ENCODE data around the gene HAND2.

Gene HAND2

DNA sequence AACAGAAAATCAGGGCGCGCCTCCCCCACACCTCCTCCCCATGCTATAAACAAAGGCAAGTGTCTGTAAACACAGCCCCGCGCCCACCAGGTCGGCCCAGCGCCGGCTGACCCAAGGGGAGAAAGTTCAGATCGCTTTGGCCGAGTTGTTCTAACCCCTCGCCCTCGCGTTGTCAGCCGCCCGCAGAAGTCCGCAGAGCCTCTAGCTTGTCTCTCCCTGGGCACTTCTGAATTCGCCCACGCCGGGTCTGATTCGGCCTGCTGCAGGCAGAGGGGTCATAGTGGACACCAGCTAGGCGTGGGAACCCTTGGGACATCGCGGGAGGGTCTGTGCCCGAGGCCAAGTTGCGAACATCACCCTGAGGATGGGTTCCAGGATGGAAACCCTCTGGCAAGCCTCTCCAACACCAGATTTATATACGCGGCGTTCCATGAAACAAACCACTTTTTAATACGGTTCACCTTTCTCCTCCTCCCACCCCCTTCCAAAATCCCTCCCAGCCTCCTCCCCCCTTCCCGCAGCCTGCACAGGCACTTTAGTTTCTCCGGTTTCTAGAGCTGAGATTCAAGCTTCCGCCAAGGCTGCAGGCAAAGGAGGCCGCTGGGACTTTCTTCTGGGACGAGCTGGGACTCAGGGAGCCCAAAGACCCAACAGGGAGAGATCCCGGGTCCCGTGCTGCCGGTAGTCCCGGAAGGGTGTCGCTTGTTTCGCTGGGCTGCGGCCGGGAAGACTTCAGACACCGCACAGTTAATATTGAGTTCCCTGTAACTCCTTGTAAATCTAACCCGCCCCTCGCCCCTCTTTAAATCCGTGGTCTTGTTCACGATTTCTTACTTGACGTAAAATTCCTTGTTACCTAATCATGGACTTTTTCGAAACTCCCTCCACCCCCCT lies 4.7 kb downstream of the HAND2 start:
- no peak for DNase-seq (ENCODE audit: extremely low spot score)
- CTCF ChIA-PET, result no interaction called here
- TF ChIP-seq CTBP1 (IDR thresholded peaks at IDR 0.05; ENCODE audit: borderline replicate concordance) (no peak), SUZ12 (IDR thresholded peaks at IDR 0.05) (no peak), SP1 (IDR thresholded peaks at IDR 0.05) (no peak), L3MBTL2 (conservative IDR thresholded peaks at IDR 0.05) (no peak), ZNF384 (IDR thresholded peaks at IDR 0.05) (no peak), TARDBP (IDR thresholded peaks at IDR 0.05) (no peak), ARNT (IDR thresholded peaks at IDR 0.05) (no peak), FOXK2 (IDR thresholded peaks at IDR 0.05) (no peak)
- TF ChIP-seq, protein P1, sequence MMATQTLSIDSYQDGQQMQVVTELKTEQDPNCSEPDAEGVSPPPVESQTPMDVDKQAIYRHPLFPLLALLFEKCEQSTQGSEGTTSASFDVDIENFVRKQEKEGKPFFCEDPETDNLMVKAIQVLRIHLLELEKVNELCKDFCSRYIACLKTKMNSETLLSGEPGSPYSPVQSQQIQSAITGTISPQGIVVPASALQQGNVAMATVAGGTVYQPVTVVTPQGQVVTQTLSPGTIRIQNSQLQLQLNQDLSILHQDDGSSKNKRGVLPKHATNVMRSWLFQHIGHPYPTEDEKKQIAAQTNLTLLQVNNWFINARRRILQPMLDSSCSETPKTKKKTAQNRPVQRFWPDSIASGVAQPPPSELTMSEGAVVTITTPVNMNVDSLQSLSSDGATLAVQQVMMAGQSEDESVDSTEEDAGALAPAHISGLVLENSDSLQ (IDR thresholded peaks at IDR 0.05), result no peak
- POLR2A ChIA-PET, result no interaction called here

DNA sequence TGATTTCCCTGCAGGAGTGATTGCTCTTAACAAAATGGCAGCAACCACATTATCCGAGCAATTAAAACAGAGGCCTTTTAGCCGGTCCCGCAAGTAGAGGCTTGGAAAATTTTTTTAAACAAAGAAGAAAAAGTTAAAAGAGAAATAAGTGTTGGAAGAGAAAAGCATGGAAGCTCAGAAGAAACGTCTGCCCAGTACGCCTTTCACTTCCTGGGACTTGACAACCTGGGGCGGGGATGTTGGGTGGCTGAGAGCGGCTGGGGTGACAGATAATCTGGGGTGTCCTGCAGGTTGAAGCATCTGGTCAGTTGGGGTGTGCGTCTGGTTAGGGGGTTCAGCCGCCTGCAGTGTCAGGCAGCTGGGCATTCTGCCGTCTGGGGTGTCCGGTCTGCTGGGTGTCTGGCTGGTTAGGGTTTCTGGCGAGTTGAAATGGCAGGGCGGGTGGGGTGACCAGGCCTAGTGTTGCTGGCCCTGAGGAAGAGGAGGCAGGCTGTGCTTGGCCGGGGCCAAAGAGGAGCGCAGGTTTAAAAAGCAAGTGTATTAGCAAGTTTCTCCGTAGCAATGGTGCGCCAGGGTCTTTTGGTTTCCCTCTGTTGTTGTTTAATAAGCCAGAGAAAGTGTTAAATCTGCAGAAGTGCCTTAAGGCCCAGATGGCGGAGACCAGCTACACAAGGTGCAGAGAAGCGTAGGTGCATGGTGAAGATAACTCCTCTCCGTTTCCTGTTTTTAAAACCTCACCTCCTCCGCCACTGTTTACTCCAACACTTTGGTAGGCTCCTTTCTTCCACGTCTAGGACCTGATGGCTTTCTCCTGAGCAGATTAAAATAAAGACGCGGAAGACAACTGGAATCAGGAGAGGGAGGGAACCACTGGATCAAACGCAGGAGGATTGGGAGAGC lies 5.6 kb downstream of the HAND2 start:
- CTCF ChIA-PET, result no interaction called here

DNA sequence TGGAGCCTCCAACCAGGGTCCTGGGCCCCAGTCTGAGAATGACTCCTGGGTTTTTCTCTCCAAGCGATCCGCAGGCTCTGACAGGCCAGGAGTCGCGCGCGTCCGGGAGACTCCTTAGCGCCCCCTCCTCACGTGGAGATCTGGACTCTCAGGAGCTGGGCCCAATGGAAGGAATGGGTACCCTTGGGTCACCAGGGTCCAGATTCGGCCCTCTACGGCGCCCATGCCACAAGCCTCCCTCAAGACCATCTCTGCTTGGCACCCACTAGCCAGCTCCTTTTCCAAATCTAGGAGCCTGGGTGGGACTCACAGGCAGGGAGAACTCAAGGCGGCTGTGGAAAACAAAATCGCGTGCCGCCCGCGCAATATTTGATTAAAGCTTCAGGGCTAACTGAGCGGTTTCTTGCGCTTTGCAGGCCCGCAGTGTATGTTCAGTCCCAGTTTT lies 7.1 kb downstream of the HAND2 start:
- no peak for TF ChIP-seq ZNF384 (IDR thresholded peaks at IDR 0.05)
- TF ChIP-seq BHLHE40 (IDR thresholded peaks at IDR 0.05; ENCODE audit: borderline replicate concordance), result no peak
- TF ChIP-seq FOXM1 (IDR thresholded peaks at IDR 0.05; ENCODE audit: borderline replicate concordance), result no peak
- TF ChIP-seq FOXA1 (IDR thresholded peaks at IDR 0.05), result no peak
- TF ChIP-seq SP1 (IDR thresholded peaks at IDR 0.05), result no peak
- ChIA-PET POLR2A (interaction anchor here (1.0 kb wide), 1 partner anchor 8 kb away, joined by 4 read pairs; no protein-coding TSS in a partner anchor), CTCF (interaction anchor here (0.8 to 1.1 kb wide), 2 partner anchors 17 to 467 kb away, joined by 3 read pairs; no protein-coding TSS in a partner anchor)
- no peak for DNase-seq (ENCODE audit: extremely low spot score)

More for the DNA sequence above, 5.6 kb downstream of the HAND2 start:
- POLR2A ChIA-PET, result no interaction called here
- DNase-seq (ENCODE audit: extremely low spot score), result no peak
- TF ChIP-seq HDGF (IDR thresholded peaks at IDR 0.05; ENCODE audit: borderline replicate concordance) (no peak), SP1 (IDR thresholded peaks at IDR 0.05) (no peak), TARDBP (IDR thresholded peaks at IDR 0.05) (no peak), ZNF384 (IDR thresholded peaks at IDR 0.05) (no peak), ARNT (IDR thresholded peaks at IDR 0.05) (no peak), BHLHE40 (IDR thresholded peaks at IDR 0.05; ENCODE audit: borderline replicate concordance) (no peak), SUZ12 (IDR thresholded peaks at IDR 0.05) (no peak), FOXK2 (IDR thresholded peaks at IDR 0.05) (no peak), LEF1 (IDR thresholded peaks at IDR 0.05; ENCODE audit: borderline replicate concordance) (no peak), NFRKB (IDR thresholded peaks at IDR 0.05) (no peak), FOXM1 (IDR thresholded peaks at IDR 0.05; ENCODE audit: borderline replicate concordance) (no peak), FOXA1 (IDR thresholded peaks at IDR 0.05) (no peak), ELF4 (IDR thresholded peaks at IDR 0.05) (no peak), CTBP1 (IDR thresholded peaks at IDR 0.05; ENCODE audit: borderline replicate concordance) (no peak)
- TF ChIP-seq, protein P1 (IDR thresholded peaks at IDR 0.05), result no peak

DNA sequence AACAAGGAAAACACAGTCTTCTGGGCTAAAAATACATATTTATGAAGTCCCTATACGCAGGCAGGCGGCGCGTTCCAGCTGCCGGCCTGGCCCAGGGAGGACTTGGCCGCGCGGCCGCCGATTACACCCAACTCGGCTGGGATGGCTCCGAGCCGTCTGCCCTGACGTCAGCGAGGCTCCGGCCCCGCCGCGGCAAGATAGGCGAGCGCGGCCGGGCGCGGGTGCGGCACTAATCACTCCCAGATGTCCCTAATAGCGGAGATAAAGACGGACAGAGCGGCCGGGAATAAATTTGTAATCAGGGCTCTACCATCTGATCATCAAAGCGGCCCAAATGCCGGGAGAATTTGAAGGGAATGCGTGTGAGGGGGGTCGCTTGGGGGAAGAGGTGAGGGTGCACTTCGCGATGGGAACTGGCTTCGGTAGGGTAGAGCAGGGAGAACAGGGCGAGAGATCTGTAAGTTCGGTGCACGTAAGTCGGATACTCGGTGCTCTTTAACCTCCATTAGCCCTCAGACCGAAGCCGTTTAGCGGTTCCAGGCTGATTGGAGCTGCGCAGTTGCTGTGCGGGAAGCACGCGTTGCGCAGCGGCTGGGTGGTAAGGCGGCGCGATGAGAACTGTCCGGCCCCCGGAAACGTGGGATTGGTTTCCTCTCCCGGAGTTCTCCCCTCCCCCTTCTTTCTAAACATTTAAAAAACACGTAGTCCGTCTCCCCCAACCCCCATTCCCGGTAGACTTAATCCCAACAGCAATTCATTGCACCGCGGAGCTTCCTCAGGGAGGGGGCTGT lies 7.7 kb downstream of the HAND2 start:
- ChIA-PET POLR2A (interaction anchor here (0.7 to 1.0 kb wide), 3 partner anchors 8 to 29 kb away, joined by 3 to 4 read pairs (median 3); partner anchors contain the start of gene HAND2), CTCF (interaction anchor here (0.7 to 1.1 kb wide), 3 partner anchors 17 to 468 kb away, joined by 3 read pairs; no protein-coding TSS in a partner anchor)
- peak; percentile 41 for DNase-seq (ENCODE audit: extremely low spot score)
- TF ChIP-seq LEF1 (IDR thresholded peaks at IDR 0.05; ENCODE audit: borderline replicate concordance), result no peak
- TF ChIP-seq L3MBTL2 (conservative IDR thresholded peaks at IDR 0.05), result peak; percentile 59
- no peak for TF ChIP-seq ELF4 (IDR thresholded peaks at IDR 0.05)
- no peak for TF ChIP-seq FOXM1 (IDR thresholded peaks at IDR 0.05; ENCODE audit: borderline replicate concordance)

DNA sequence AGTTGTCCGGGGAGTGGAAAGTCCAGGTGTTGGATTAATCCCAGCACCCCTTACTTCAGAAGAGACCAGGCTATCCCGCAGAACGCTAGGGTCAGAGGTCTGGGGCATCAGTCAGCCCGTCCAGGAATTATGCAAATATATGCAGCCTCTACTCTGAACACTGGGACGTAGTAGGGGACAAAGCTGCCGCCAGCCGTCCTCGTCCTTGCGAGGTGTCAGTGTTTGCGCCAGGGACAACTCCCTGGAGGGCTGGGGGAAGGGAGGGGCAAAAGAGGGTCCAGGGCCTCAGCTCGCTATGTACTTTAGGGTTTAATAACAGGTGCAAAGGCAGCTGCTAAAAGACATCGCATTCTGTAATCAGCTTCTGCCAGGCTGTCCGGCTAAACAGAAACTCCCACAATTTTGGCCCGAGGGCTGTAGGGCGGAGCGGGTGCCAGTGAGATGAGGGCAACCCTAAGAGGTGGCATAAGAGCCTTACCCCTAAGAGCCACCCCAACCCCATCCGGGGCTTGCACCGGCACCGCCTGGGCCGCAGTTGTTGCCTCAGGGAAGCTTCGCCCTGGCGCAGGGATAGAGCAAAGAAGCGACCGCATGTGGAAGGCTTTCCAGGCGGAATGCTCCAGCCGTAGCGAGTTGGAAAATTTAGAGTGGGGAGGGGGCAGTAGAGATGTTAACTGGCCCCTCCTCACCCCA lies 8.4 kb downstream of the HAND2 start:
- CTCF ChIA-PET, result interaction anchor here (0.7 kb wide), 1 partner anchor 72 kb away, joined by 3 read pairs; no protein-coding TSS in a partner anchor
- TF ChIP-seq FOXM1 (IDR thresholded peaks at IDR 0.05; ENCODE audit: borderline replicate concordance) (no peak), ELF4 (IDR thresholded peaks at IDR 0.05) (no peak), TARDBP (IDR thresholded peaks at IDR 0.05) (no peak), CTBP1 (IDR thresholded peaks at IDR 0.05; ENCODE audit: borderline replicate concordance) (no peak), L3MBTL2 (conservative IDR thresholded peaks at IDR 0.05) (no peak), BHLHE40 (IDR thresholded peaks at IDR 0.05; ENCODE audit: borderline replicate concordance) (no peak), ARNT (IDR thresholded peaks at IDR 0.05) (no peak), FOXK2 (IDR thresholded peaks at IDR 0.05) (no peak)
- no peak for DNase-seq (ENCODE audit: extremely low spot score)
- POLR2A ChIA-PET, result interaction anchor here (0.6 to 0.7 kb wide), 3 partner anchors 8 to 58 kb away, joined by 3 read pairs; partner anchors contain the start of gene HAND2
